ENCODE data around the gene ATXN7L1.

Gene ATXN7L1

GRCh38 chr7:105827151-105827875 lies 49.1 kb downstream of the ATXN7L1 start:
- no peak for DNase-seq

GRCh38 chr7:105826143-105826542 lies 50.3 kb downstream of the ATXN7L1 start:
- DNase-seq = no peak

GRCh38 chr7:105825371-105825770 lies 51.0 kb downstream of the ATXN7L1 start:
- DNase-seq = no peak

- DNase-seq = no peak
Measured at GRCh38 chr7:105822806-105823205, 53.6 kb downstream of the ATXN7L1 start.

GRCh38 chr7:105821527-105821926 lies 54.9 kb downstream of the ATXN7L1 start:
- DNase-seq = no peak

- no peak for DNase-seq
Measured at GRCh38 chr7:105820363-105821066, 55.9 kb downstream of the ATXN7L1 start.

GRCh38 chr7:105819559-105819958 lies 56.8 kb downstream of the ATXN7L1 start:
- no peak for DNase-seq

GRCh38 chr7:105816954-105817615 lies 59.3 kb downstream of the ATXN7L1 start:
- no peak for DNase-seq

- DNase-seq = no peak
Measured at GRCh38 chr7:105816266-105816843, 60.0 kb downstream of the ATXN7L1 start.

GRCh38 chr7:105815576-105815975 lies 60.8 kb downstream of the ATXN7L1 start:
- no peak for DNase-seq

- DNase-seq = no peak
Measured at GRCh38 chr7:105814481-105814880, 61.9 kb downstream of the ATXN7L1 start.

GRCh38 chr7:105811189-105811847 lies 65.1 kb downstream of the ATXN7L1 start:
- no peak for DNase-seq

- DNase-seq = no peak
Measured at GRCh38 chr7:105810556-105810955, 65.8 kb downstream of the ATXN7L1 start.

GRCh38 chr7:105808703-105809590 lies 67.5 kb downstream of the ATXN7L1 start:
- no peak for DNase-seq

GRCh38 chr7:105808209-105808608 lies 68.2 kb downstream of the ATXN7L1 start:
- no peak for DNase-seq

- no peak for DNase-seq
Measured at GRCh38 chr7:105807448-105807762, 69.0 kb downstream of the ATXN7L1 start.

- DNase-seq = peak in 1 of 14 donors; percentile 54
Measured at GRCh38 chr7:105806592-105807447, 69.6 kb downstream of the ATXN7L1 start.

GRCh38 chr7:105805447-105806019 lies 70.9 kb downstream of the ATXN7L1 start:
- DNase-seq = no peak

- no peak for DNase-seq
Measured at GRCh38 chr7:105803429-105803736, 73.0 kb downstream of the ATXN7L1 start.

GRCh38 chr7:105802604-105803428 lies 73.6 kb downstream of the ATXN7L1 start:
- DNase-seq = no peak

Measured in C1 segment of cervical spinal cord (tissue), 14 donors.